Activated CD4-positive, alpha-beta T cell treated with anti-CD3 and anti-CD28 coated beads for 24 hours (primary cell): ENCODE data around the gene RHBDL3.
A peak's percentile ranks its signal among the peaks of the same experiment; 100 is the strongest.
"Not testable (repeated sequence)": the region's sequence is repeated elsewhere in the genome, so short reads cannot be mapped to it uniquely, and the experiment has no call there.

ENCODE experiments used
- DNase-seq, 2 donors: peaks; one replicate each; pipeline ENCODE4 v3.0.0-alpha.2; 2020; ENCODE audit warnings: low read depth in 2 of 2

The RHBDL3 gene

GRCh38 chr17:32323811-32324491, 58.3 kb downstream of the RHBDL3 start:
- no peak for DNase-seq

GRCh38 chr17:32327911-32328310, 62.3 kb downstream of the RHBDL3 start:
- DNase-seq = no peak

- no peak for DNase-seq
These were observed 64.5 kb downstream of the RHBDL3 start for GRCh38 chr17:32330147-32330546.

- no peak for DNase-seq
These were observed 65.8 kb downstream of the RHBDL3 start for GRCh38 chr17:32331243-32332040.

GRCh38 chr17:32333187-32333586, 67.6 kb downstream of the RHBDL3 start:
- no peak for DNase-seq

GRCh38 chr17:32335046-32335445, 69.4 kb downstream of the RHBDL3 start:
- no peak for DNase-seq

GRCh38 chr17:32335687-32336086, 70.1 kb downstream of the RHBDL3 start:
- no peak for DNase-seq

- no peak for DNase-seq
These were observed 75.7 kb downstream of the RHBDL3 start for GRCh38 chr17:32341141-32341856.

GRCh38 chr17:32341857-32342602, 76.4 kb downstream of the RHBDL3 start, which contains the start of gene C17orf75:
Gene C17orf75, minus strand, starts transcription at chr17:32342173. Its CDS starts 34 bp downstream, at chr17:32342139.
- DNase-seq = peak; percentile 73 to 77

- DNase-seq = no peak
These were observed 77.1 kb downstream of the RHBDL3 start for GRCh38 chr17:32342603-32343325.

GRCh38 chr17:32345951-32346600, 80.4 kb downstream of the RHBDL3 start:
- no peak for DNase-seq

GRCh38 chr17:32348483-32348800, 82.8 kb downstream of the RHBDL3 start:
- no peak for DNase-seq

- DNase-seq = no peak
These were observed 83.8 kb downstream of the RHBDL3 start for GRCh38 chr17:32349503-32349853.

- DNase-seq = peak; percentile 92
These were observed 84.4 kb downstream of the RHBDL3 start, which contains the start of gene ZNF207 for GRCh38 chr17:32349854-32350665. Gene ZNF207, plus strand, starts transcription at chr17:32350157. Its CDS starts 129 bp downstream, at chr17:32350286.

GRCh38 chr17:32350666-32351418, 85.2 kb downstream of the RHBDL3 start:
- DNase-seq = no peak

- DNase-seq = not testable (repeated sequence)
These were observed 87.1 kb downstream of the RHBDL3 start for GRCh38 chr17:32352734-32353133.

GRCh38 chr17:32355649-32356377, 90.2 kb downstream of the RHBDL3 start:
- DNase-seq = no peak

GRCh38 chr17:32356378-32356743, 90.7 kb downstream of the RHBDL3 start:
- no peak for DNase-seq
